Fibroblast of pulmonary artery (primary cell): ENCODE results near the gene CNTNAP5.
A peak's percentile ranks its signal among the peaks of the same experiment; 100 is the strongest.

Experiments
- DNase-seq: peaks from one replicate; pipeline ENCODE4 v3.0.0-alpha.2; 2010; ENCODE audit warnings: low read depth
- H3K4me3 ChIP-seq: replicated peaks from 2 replicates; pipeline ENCODE4 v1.5.1; 2011; ENCODE audit warnings: low read depth, mild to moderate bottlenecking, control low read depth, low read length, moderate library complexity
- TF ChIP-seq, protein P1 (sequence below): IDR thresholded peaks from 2 replicates; pipeline ENCODE4 v1.5.1; 2011; ENCODE audit warnings: mild to moderate bottlenecking, control low read depth, low read length, inconsistent platforms; ENCODE audit errors: missing control alignments

Gene CNTNAP5

DNA sequence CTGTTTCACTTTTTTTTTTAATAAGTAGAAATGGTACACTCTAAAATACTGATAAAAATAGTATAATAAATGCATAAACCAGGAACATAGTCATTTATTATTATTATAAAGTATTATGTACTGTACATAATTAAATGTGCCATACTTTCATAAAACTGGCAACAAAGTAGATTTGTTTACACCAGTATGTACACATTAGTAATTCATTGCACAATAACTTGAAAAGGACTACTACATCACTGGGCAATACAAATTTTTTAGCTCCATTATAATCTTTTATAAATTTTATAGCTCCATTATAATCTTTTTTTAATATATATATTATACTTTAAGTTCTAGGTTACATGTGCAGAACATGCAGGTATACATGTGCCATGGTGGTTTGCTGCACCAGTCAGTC lies 636.5 kb downstream of the CNTNAP5 start:
- no peak overlapping the region for H3K4me3 ChIP-seq
- TF ChIP-seq, protein P1, sequence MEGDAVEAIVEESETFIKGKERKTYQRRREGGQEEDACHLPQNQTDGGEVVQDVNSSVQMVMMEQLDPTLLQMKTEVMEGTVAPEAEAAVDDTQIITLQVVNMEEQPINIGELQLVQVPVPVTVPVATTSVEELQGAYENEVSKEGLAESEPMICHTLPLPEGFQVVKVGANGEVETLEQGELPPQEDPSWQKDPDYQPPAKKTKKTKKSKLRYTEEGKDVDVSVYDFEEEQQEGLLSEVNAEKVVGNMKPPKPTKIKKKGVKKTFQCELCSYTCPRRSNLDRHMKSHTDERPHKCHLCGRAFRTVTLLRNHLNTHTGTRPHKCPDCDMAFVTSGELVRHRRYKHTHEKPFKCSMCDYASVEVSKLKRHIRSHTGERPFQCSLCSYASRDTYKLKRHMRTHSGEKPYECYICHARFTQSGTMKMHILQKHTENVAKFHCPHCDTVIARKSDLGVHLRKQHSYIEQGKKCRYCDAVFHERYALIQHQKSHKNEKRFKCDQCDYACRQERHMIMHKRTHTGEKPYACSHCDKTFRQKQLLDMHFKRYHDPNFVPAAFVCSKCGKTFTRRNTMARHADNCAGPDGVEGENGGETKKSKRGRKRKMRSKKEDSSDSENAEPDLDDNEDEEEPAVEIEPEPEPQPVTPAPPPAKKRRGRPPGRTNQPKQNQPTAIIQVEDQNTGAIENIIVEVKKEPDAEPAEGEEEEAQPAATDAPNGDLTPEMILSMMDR: no peak
- DNase-seq: no peak

DNA sequence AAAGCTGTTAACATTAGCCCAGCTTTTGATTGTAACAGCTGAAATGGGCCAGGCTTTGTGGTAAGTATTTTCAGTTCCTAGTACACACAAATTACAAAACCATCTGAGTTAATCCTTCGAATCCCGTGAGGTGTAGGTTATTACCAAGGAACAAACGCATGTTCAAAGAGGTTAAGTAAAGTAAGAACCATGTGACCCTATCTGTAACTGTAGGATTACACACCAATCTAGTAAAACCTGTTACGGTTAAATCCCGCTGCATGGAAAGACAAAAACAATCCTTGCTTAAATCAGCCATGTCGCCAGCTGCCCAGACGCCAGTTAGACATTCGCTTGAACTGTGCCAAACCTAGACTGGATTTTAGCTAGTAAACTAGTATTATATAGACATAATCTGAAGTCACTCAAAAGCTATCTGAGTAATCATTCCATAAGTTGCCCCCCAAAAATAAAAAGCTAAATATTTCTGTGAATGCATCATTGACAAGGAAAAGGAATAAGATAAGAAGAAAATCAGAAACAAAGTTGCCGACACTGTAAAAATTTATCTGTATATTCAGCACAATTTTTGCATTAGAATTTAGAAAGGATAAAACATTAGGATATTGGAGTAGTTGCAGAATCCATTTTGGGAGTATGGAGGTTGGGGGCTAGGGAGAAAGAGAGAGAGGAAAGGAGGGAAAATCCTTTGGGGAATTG lies 638.0 kb downstream of the CNTNAP5 start:
- H3K4me3 ChIP-seq: no peak overlapping the region
- TF ChIP-seq, protein P1: no peak
- no peak for DNase-seq

DNA sequence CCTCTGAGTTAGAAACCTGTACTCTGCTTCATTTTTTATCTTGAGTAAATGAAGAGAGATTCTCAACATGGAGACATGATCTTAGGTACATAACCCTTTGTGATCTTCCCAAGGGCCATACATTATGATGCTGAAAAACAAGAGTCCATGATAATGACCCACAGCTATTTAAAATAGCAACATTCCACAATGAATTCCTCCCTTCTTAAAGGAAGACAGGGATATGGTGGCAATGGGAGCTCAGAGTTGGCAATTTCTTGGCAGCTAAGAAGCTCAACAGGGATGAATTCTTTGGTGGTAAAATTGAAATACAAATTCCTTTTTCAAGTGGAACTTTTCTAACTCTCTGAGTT lies 638.5 kb downstream of the CNTNAP5 start:
- no peak overlapping the region for H3K4me3 ChIP-seq
- TF ChIP-seq, protein P1: no peak
- DNase-seq: no peak

DNA sequence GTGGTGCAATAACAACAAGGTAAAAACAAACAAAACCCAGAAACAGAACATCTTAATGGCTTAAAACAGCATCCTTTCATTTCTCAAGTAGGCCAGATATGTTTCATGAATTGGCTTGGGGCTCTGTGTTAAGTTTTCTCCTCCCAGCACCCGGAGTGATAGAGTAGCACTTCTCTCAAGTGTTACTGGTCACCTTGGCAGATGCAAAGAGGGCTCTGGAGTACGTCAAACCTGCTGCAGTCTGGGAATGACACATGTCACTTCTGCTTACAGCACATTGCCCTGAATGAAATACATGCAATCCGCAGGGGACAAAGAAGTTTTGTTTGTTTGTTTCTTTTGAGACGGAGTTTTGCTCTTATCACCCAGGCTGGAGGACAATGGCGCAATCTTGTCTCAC lies 639.3 kb downstream of the CNTNAP5 start:
- H3K4me3 ChIP-seq: no peak overlapping the region
- TF ChIP-seq, protein P1: no peak
- DNase-seq: no peak

DNA sequence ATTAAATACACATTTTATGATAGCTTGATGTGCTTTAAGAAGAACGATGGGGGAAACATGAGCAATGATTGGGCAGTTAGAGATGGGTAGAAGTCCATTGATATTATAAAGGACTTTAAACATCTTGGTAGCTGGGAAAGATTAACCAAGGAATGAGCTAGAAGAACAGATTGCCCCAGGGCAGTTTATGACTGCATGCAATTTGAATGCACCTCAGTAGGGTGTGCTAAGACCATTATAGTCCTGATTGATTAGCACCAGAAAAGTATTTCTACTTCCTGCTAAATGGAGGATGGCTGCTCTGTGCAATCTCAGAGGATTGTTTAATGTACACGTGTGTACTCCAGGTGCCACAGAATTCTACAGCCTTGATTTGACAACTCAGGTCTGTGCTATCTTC lies 641.9 kb downstream of the CNTNAP5 start:
- no peak for DNase-seq
- TF ChIP-seq, protein P1: no peak
- no peak overlapping the region for H3K4me3 ChIP-seq

DNA sequence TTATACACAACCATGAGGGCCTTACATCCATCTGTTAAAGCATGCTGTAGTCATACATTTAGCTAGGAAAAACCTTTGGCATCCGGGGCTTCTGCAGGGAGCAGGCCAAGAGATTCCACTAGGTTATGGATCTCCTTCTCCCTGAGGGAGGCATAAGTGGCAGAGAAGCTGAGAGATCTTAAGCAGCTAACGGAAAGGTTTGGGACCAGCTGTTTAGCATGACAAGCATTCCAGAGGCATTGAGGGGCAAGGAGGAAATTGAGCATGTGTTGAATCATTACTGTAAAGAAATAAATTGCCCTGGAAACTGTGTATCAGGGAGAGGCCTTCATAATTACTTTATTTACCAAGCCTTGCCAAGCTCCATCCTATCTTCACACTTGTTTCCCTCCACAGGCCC lies 643.1 kb downstream of the CNTNAP5 start:
- peak; percentile 2 for DNase-seq
- TF ChIP-seq, protein P1: no peak
- no peak overlapping the region for H3K4me3 ChIP-seq

DNA sequence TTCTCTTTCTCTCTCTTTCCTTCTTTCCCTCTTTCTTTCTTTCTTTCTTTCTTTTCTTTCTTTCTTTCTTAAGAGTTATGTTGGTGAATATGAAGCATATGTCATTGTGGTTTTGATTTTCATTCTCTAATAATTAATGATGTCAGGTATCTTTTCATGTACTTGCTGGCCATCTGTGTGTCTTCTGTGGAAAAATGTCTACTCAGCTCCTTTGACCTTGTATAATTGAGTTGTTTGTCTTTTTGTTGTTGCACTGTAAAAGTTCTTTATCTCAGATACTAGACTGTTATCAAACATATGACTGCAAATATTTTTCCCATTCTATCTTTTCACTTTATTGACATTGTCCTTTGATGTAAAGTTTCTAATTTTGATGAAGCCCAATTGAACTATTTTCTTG lies 645.1 kb downstream of the CNTNAP5 start:
- no peak overlapping the region for H3K4me3 ChIP-seq
- DNase-seq: no peak
- TF ChIP-seq, protein P1: no peak
